ENCODE measurements around the gene TMEM167B.
"Not testable (repeated sequence)": the region's sequence is repeated elsewhere in the genome, so short reads cannot be mapped to it uniquely, and the experiment has no call there.

Gene TMEM167B

GRCh38 chr1:109115685-109116084 lies 25.1 kb downstream of the TMEM167B start:
- DNase-seq: no peak

DNA sequence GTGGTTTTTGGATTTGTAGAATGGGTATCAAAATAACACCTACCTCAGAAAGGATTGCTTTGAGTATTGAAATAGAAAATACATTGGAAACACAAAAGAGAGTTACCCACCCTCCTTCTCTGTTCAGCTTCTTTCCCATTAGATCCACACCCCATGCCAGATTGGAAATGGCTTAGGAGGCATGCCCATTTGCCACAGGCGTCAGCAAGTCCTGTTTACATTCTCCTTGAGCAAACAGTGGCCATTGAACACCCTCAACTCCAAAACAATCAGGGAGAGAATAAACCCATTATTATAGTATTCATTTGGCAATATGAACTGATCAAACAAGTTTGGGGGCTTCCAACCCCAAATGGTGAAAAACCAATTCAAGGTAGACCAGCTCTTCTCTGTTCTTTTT lies 25.7 kb downstream of the TMEM167B start:
- no peak for DNase-seq

DNA sequence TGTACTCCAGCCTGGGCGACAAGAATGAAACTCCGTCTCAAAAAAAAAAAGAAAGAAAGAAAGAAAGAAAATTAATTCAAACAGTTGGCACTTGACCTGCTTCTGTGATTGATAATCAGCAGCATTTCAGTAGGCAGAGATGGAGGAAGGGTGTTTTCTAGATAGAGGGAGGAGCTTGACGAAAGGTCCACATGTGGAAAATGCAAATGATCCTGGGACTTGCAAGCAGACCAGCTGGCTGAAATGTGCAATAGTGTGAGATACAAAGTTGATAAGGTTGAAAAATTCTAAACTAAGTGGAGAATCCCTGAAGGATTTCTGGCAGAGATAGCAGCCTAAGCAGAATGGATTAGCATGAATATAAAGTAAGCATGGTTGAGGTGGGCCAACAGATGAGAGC lies 27.5 kb downstream of the TMEM167B start:
- DNase-seq: no peak

- DNase-seq: no peak
These were observed 29.8 kb downstream of the TMEM167B start for GRCh38 chr1:109120356-109120755.

GRCh38 chr1:109131059-109131458 lies 40.5 kb downstream of the TMEM167B start:
- DNase-seq: no peak

DNA sequence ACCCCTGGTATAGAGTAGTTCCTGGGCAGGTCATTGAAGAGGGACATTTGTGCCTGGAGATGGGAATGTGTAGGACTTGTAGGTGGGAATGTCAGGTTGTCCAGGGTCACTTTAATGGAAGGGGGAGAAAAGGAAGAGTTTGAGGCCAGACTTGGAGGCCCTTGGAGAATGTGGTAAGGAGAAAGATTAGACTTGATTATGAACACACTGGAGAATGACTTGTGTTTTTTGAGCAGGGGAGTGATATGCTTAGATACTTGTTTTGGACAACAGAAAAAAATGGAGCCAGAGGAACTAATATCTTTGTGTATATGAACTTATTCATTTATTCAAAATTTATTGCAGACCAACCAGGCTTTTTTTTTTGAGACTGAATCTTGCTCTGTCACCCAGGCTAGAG lies 41.2 kb downstream of the TMEM167B start:
- no peak for DNase-seq

DNA sequence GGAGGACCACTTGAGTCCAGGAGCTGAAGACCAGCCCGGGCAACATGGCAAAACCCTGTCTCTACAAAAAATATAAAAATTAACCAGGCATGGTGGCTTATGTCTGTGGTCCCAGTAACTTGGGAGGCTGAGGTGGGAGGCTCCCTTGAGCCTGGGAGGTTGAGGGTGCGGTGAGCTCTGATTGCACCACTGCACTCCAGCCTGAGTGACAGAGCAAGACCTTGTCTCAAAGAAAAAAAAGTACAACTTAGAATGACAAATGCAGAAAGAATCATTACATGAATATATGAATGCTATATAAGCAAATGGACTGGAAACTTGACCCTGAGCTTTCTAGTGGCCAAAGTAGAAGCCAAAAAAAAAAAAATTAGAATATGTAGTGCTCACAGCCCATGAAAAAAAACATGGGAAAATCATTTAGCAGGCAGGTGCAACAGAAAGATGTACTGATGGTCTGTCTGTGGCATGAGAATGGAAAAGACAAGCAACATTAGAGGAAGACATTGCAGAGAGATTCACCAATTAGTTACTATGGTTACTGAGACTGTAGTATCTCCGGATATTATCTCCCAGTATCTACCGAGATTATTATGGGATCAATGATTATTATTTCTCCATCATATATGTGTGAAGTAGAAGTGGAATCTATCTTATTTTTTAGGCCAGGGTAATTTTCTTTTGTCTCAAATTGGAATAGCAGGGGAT lies 42.6 kb downstream of the TMEM167B start:
- DNase-seq: no peak

- no peak for DNase-seq
These were observed 43.3 kb downstream of the TMEM167B start for GRCh38 chr1:109133815-109134214.

DNA sequence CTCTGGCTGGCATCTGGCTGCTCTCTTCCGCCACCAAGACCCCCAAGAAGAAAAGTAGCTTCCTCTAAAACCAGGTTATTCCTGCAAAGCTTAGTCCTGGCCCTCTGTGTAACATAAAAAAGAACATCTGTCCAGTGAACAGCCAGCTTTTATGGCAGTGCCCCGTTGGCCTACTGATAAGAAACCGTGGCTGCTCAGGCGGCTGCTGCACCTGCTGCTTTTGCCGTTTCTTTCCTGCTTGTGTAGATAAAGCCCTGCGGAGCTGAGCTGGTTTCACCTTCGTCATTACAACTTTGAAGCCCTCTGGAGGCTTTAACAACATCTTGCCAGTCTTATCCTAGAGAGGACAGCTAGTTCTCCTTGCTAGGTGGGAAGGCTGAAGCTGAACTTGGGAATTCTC lies 43.9 kb downstream of the TMEM167B start:
- no peak for DNase-seq

GRCh38 chr1:109135940-109136339 lies 45.4 kb downstream of the TMEM167B start:
- no peak for DNase-seq

- no peak for DNase-seq
These were observed 46.2 kb downstream of the TMEM167B start for GRCh38 chr1:109136766-109137165.

- no peak for DNase-seq
These were observed 47.4 kb downstream of the TMEM167B start for GRCh38 chr1:109137958-109138357.

DNA sequence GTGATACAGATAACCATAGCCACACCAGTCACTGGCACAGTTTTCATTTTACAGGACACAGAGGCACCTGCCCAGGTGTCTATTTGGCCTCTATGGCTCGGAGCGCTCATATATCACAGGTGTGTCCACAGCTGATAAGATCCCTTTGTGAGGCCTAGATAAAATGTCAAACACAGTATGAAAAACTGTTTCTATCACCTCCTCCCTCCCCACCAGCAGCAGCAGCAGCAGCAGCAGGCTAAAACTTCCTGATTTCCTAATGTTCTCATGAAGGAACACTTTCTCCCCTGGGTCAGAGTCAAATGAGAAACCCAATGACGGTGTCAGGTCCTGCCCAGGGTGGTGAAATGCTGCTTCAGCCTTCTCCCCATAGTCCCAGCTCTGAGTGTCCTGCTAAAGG lies 47.8 kb downstream of the TMEM167B start:
- DNase-seq: no peak

DNA sequence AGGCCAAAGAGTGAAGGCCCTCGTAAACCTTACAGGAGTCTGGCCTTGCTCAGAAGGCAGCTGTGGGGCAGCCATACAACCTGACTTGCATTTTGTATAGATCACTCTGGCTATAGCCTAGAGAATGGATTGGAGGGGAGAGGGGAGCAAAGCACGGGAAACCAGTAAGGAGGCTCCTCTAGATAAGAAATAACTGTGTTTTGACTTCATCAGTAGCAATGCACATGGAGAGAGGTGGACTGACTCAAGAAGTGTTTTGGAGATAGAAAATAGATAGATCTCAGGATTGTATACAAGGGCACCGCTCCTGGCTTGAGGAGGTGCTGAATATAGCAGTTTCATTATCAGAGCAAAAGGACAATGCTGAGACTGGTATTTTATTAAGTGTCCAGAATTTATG lies 49.8 kb downstream of the TMEM167B start:
- DNase-seq: no peak

DNA sequence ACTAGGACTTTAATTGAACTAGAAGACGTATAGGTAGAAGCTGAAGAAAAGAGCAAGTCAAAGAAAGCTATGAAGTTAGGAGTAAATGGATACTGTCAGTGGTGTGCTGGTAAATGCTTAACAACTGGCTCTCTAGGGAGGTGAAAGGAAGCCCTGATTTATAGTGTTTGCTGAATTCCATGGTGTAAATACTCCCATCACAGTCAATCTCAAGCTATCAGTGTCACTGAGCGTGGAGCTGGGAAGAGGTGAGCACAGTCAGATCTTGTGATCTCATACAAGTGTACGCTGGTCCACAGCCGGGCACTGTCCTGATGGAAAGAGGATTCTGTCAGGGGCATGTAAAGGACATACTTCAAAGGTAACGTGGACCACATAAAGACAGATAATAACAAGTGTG lies 51.7 kb downstream of the TMEM167B start:
- DNase-seq: no peak

DNA sequence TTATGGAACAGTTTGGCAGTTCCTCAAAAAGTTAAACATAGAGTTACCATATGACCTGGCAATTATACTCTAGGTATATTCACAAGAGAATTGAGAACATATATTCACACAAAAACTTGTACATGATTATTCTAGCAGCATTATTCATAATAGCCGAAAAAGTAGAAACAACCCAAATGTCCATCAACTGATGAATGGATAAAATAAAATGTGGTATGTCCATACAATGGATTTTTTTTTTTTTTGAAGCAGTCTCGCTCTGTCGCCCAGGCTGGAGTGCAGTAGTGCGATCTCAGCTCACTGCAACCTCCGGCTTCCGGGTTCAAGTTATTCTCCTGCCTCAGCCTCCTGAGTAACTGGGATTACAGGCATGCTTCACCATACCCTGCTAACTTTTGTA lies 52.2 kb downstream of the TMEM167B start:
- DNase-seq: not testable (repeated sequence)
